ENCODE data around the gene VEZT.

VEZT gene

GRCh38 chr12:95243497-95244183, 26.0 kb downstream of the VEZT start:
- no peak for DNase-seq
- Mint-ChIP-seq H3K4me3 (no peak overlapping the region), H3K36me3 (ENCODE audit: low read depth) (peaks cover 47% of the 10 kb centered on the region), H3K9me3 (no peaks in the 10 kb centered on the region), H3K4me1 (ENCODE audit: low read depth) (peaks cover 34% of the 10 kb centered on the region), H3K27me3 (no peaks in the 10 kb centered on the region), H3K27ac (no peak overlapping the region)

GRCh38 chr12:95244350-95244749, 26.7 kb downstream of the VEZT start:
- Mint-ChIP-seq H3K4me1 (ENCODE audit: low read depth) (peaks cover 34% of the 10 kb centered on the region), H3K27me3 (no peaks in the 10 kb centered on the region), H3K9me3 (no peaks in the 10 kb centered on the region), H3K27ac (no peak overlapping the region), H3K36me3 (ENCODE audit: low read depth) (peaks cover 47% of the 10 kb centered on the region), H3K4me3 (no peak overlapping the region)
- no peak for DNase-seq

GRCh38 chr12:95248095-95248494, 30.5 kb downstream of the VEZT start:
- H3K36me3 Mint-ChIP-seq (ENCODE audit: low read depth): peaks cover 46% of the 10 kb centered on the region
- no peak for DNase-seq
- no peak overlapping the region for H3K4me3 Mint-ChIP-seq
- H3K9me3 Mint-ChIP-seq: no peaks in the 10 kb centered on the region
- H3K27ac Mint-ChIP-seq: no peak overlapping the region
- H3K4me1 Mint-ChIP-seq (ENCODE audit: low read depth): peaks cover 22% of the 10 kb centered on the region
- no peaks in the 10 kb centered on the region for H3K27me3 Mint-ChIP-seq

GRCh38 chr12:95248604-95249360, 31.2 kb downstream of the VEZT start:
- H3K36me3 Mint-ChIP-seq (ENCODE audit: low read depth): peaks cover 46% of the 10 kb centered on the region
- DNase-seq: no peak
- no peaks in the 10 kb centered on the region for H3K9me3 Mint-ChIP-seq
- H3K4me1 Mint-ChIP-seq (ENCODE audit: low read depth): peaks cover 22% of the 10 kb centered on the region
- no peak overlapping the region for H3K4me3 Mint-ChIP-seq
- H3K27ac Mint-ChIP-seq: no peak overlapping the region
- H3K27me3 Mint-ChIP-seq: no peaks in the 10 kb centered on the region

- Mint-ChIP-seq H3K27me3 (no peaks in the 10 kb centered on the region), H3K36me3 (ENCODE audit: low read depth) (peaks cover 64% of the 10 kb centered on the region), H3K9me3 (no peaks in the 10 kb centered on the region), H3K4me1 (ENCODE audit: low read depth) (peaks cover 5% of the 10 kb centered on the region), H3K27ac (no peak overlapping the region), H3K4me3 (no peak overlapping the region)
- DNase-seq: no peak
These were observed 35.8 kb downstream of the VEZT start for GRCh38 chr12:95253386-95253785.

- H3K27me3 Mint-ChIP-seq: no peaks in the 10 kb centered on the region
- no peak overlapping the region for H3K27ac Mint-ChIP-seq
- H3K4me3 Mint-ChIP-seq: no peak overlapping the region
- H3K9me3 Mint-ChIP-seq: no peaks in the 10 kb centered on the region
- DNase-seq: no peak
- H3K36me3 Mint-ChIP-seq (ENCODE audit: low read depth): peaks cover 85% of the 10 kb centered on the region
- no peaks in the 10 kb centered on the region for H3K4me1 Mint-ChIP-seq (ENCODE audit: low read depth)
These were observed 39.9 kb downstream of the VEZT start for GRCh38 chr12:95257541-95257940.

GRCh38 chr12:95258151-95258550, 40.5 kb downstream of the VEZT start:
- DNase-seq: no peak
- Mint-ChIP-seq H3K27ac (no peak overlapping the region), H3K27me3 (no peaks in the 10 kb centered on the region), H3K36me3 (ENCODE audit: low read depth) (peaks cover 85% of the 10 kb centered on the region), H3K4me3 (no peak overlapping the region), H3K9me3 (no peaks in the 10 kb centered on the region), H3K4me1 (ENCODE audit: low read depth) (no peaks in the 10 kb centered on the region)

GRCh38 chr12:95258803-95259202, 41.2 kb downstream of the VEZT start:
- Mint-ChIP-seq H3K36me3 (ENCODE audit: low read depth) (peaks cover 86% of the 10 kb centered on the region), H3K27me3 (no peaks in the 10 kb centered on the region), H3K4me3 (no peak overlapping the region), H3K9me3 (no peaks in the 10 kb centered on the region), H3K27ac (no peak overlapping the region), H3K4me1 (ENCODE audit: low read depth) (no peaks in the 10 kb centered on the region)
- no peak for DNase-seq

- Mint-ChIP-seq H3K4me1 (ENCODE audit: low read depth) (no peaks in the 10 kb centered on the region), H3K27ac (no peak overlapping the region), H3K36me3 (ENCODE audit: low read depth) (peaks cover 88% of the 10 kb centered on the region), H3K9me3 (no peaks in the 10 kb centered on the region), H3K27me3 (no peaks in the 10 kb centered on the region), H3K4me3 (no peak overlapping the region)
- DNase-seq: no peak
These were observed 41.8 kb downstream of the VEZT start for GRCh38 chr12:95259368-95259767.

- peaks cover 79% of the 10 kb centered on the region for H3K36me3 Mint-ChIP-seq (ENCODE audit: low read depth)
- no peaks in the 10 kb centered on the region for H3K9me3 Mint-ChIP-seq
- H3K27me3 Mint-ChIP-seq: no peaks in the 10 kb centered on the region
- no peaks in the 10 kb centered on the region for H3K4me1 Mint-ChIP-seq (ENCODE audit: low read depth)
- no peak overlapping the region for H3K27ac Mint-ChIP-seq
- no peak overlapping the region for H3K4me3 Mint-ChIP-seq
- DNase-seq: no peak
These were observed 43.5 kb downstream of the VEZT start for GRCh38 chr12:95261109-95261508.

- DNase-seq: no peak
- H3K27me3 Mint-ChIP-seq: no peaks in the 10 kb centered on the region
- H3K36me3 Mint-ChIP-seq (ENCODE audit: low read depth): peaks cover 75% of the 10 kb centered on the region
- H3K4me1 Mint-ChIP-seq (ENCODE audit: low read depth): no peaks in the 10 kb centered on the region
- H3K9me3 Mint-ChIP-seq: no peaks in the 10 kb centered on the region
- no peak overlapping the region for H3K4me3 Mint-ChIP-seq
- H3K27ac Mint-ChIP-seq: no peak overlapping the region
These were observed 45.2 kb downstream of the VEZT start for GRCh38 chr12:95262808-95263207.

GRCh38 chr12:95265765-95266164, 48.2 kb downstream of the VEZT start:
- Mint-ChIP-seq H3K4me1 (ENCODE audit: low read depth) (peaks cover 2% of the 10 kb centered on the region), H3K36me3 (ENCODE audit: low read depth) (peaks cover 73% of the 10 kb centered on the region), H3K4me3 (no peak overlapping the region), H3K27me3 (no peaks in the 10 kb centered on the region), H3K27ac (no peak overlapping the region), H3K9me3 (no peaks in the 10 kb centered on the region)
- DNase-seq: no peak

- Mint-ChIP-seq H3K36me3 (ENCODE audit: low read depth) (peaks cover 72% of the 10 kb centered on the region), H3K27me3 (no peaks in the 10 kb centered on the region), H3K27ac (no peak overlapping the region), H3K4me1 (ENCODE audit: low read depth) (peaks cover 2% of the 10 kb centered on the region), H3K9me3 (no peaks in the 10 kb centered on the region), H3K4me3 (no peak overlapping the region)
- no peak for DNase-seq
These were observed 48.6 kb downstream of the VEZT start for GRCh38 chr12:95266254-95266653.

- Mint-ChIP-seq H3K4me1 (ENCODE audit: low read depth) (peaks cover 2% of the 10 kb centered on the region), H3K36me3 (ENCODE audit: low read depth) (peaks cover 71% of the 10 kb centered on the region), H3K9me3 (no peaks in the 10 kb centered on the region), H3K27me3 (no peaks in the 10 kb centered on the region), H3K27ac (no peak overlapping the region), H3K4me3 (no peak overlapping the region)
- no peak for DNase-seq
These were observed 52.3 kb downstream of the VEZT start for GRCh38 chr12:95269892-95270291.

- peaks cover 73% of the 10 kb centered on the region for H3K36me3 Mint-ChIP-seq (ENCODE audit: low read depth)
- H3K4me1 Mint-ChIP-seq (ENCODE audit: low read depth): peaks cover 2% of the 10 kb centered on the region
- H3K4me3 Mint-ChIP-seq: no peak overlapping the region
- H3K9me3 Mint-ChIP-seq: no peaks in the 10 kb centered on the region
- no peak for DNase-seq
- H3K27me3 Mint-ChIP-seq: no peaks in the 10 kb centered on the region
- no peak overlapping the region for H3K27ac Mint-ChIP-seq
These were observed 53.9 kb downstream of the VEZT start for GRCh38 chr12:95271465-95271864.

All from activated T-cell treated with anti-CD3 and anti-CD28 coated beads, Interleukin-2, amount 50 U/mL, for 24 hours (primary cell).